Aorta (tissue), 5 donors: ENCODE measurements around the gene PPIP5K1. TPM values are rescaled to one million over a fixed set of nuclear protein-coding genes. Genes with fewer than 3 reads are reported as not detected.
A peak's percentile ranks its signal among the peaks of the same experiment; 100 is the strongest.

Source experiments
- ATAC-seq: fragments of 200-7000 bp; cut with Tn5 transposase; one replicate; pipeline ENCODE4 v1.9.1; 2022; ENCODE audit warnings: moderate library complexity; ENCODE audit not compliant: low FRiP score
- DNase-seq, 2 donors: peaks; one replicate each; pipeline ENCODE4 v3.0.0-alpha.2; 2020
- H3K27ac ChIP-seq, 2 donors: one replicate each; pipeline ENCODE4 v1.5.1; 2013; ENCODE audit warnings: low read length in 2 of 2, mild to moderate bottlenecking in 2 of 2, moderate library complexity in 2 of 2, control low read depth in 1 of 2, inconsistent platforms in 1 of 2, low read depth in 1 of 2
- H3K27me3 ChIP-seq, 2 donors: one replicate each; pipeline ENCODE4 v1.6.1; 2013; ENCODE audit warnings: control low read depth in 1 of 2, low read length in 1 of 2, mild to moderate bottlenecking in 1 of 2, moderate library complexity in 1 of 2; ENCODE audit not compliant: insufficient read depth in 2 of 2, control insufficient read depth in 1 of 2
- H3K36me3 ChIP-seq, 2 donors: one replicate each; pipeline ENCODE4 v1.6.1; 2013; ENCODE audit warnings: control low read depth in 1 of 2, low read length in 1 of 2, mild to moderate bottlenecking in 1 of 2; ENCODE audit not compliant: insufficient read depth in 2 of 2, control insufficient read depth in 1 of 2
- H3K4me1 ChIP-seq, 2 donors: one replicate each; pipeline ENCODE4 v1.6.1; 2013; ENCODE audit warnings: low read length in 2 of 2, control low read depth in 1 of 2, mild to moderate bottlenecking in 1 of 2, moderate library complexity in 1 of 2; ENCODE audit not compliant: insufficient read depth in 2 of 2, control insufficient read depth in 1 of 2
- H3K4me3 ChIP-seq, 2 donors: one replicate each; pipeline ENCODE4 v1.5.1; 2013; ENCODE audit warnings: low read length in 2 of 2, control low read depth in 1 of 2, mild to moderate bottlenecking in 1 of 2
- H3K9me3 ChIP-seq: one replicate; pipeline ENCODE4 v1.6.1; 2013; ENCODE audit warnings: mild to moderate bottlenecking, low read length; ENCODE audit not compliant: control insufficient read depth
- WGBS, 2 donors: extraction: QIAGEN DNeasy Blood & Tissue Kit; methylation state at CpG; one replicate each; pipeline ENCODE4 v1.1.7; 2013; 5-methylcytosine and 5-hydroxymethylcytosine counted together
- intact Hi-C, 2 donors: fragments of 100-400 bp; cut with DNase I; formaldehyde crosslinking; loops; one replicate each; pipeline versions ENCODE4 v1.14.2 to v1.15.0; 2022
- polyA plus RNA-seq, 2 donors: library from polyadenylated mRNA; stranded (reverse); fragments of 200-250 nt; gene quantifications; one replicate each; pipeline ENCODE4 v1.2.3, GENCODE V29; 2013
- total RNA-seq, 2 donors: library from RNA; stranded (reverse); fragmentation: NEBNext Ultra II Directional; extraction: Animal tissue kit (Norgen Biotek cat#: 25700); gene quantifications; one replicate each; pipeline ENCODE4 v1.2.1, GENCODE V29; 2021
- donor health status: healthy with polysubstance abuse.
- donor health status: Bipolar disorder and iron deficiency.
- donor health status: DM: no; HTN: no; CAD: no.
- donor health status: DM: no; HTN: no; CAD: no.
- donor health status: DM: yes; HTN: yes; CAD: no.

PPIP5K1 gene
- total and polyA plus RNA-seq, 4 donors: 8.3 to 53.7 (median 27.1) TPM

- no peaks in the 10 kb centered on the region for H3K9me3 ChIP-seq
- intact Hi-C loops: loop anchor here in 1 of 2 donors (1.0 kb wide), 1 partner anchor 18 kb away; no protein-coding TSS in a partner anchor
- peaks cover 0 to 2% of the 10 kb centered on the region in 2 donors for H3K36me3 ChIP-seq
- DNase-seq (no peak), ATAC-seq (no peak)
- peak overlapping the region; percentile 68 to 86 for H3K4me3 ChIP-seq
- no peak overlapping the region for H3K27ac ChIP-seq
- no peaks in the 10 kb centered on the region for H3K27me3 ChIP-seq
- WGBS, 2 donors: 5 to 6% methylated on average over 7 of the region's 7 CpGs
- no peaks in the 10 kb centered on the region for H3K4me1 ChIP-seq
Observed at GRCh38 chr15:43492266-43492665, 97.7 kb downstream of the PPIP5K1 start.

GRCh38 chr15:43489191-43489590, 100.8 kb downstream of the PPIP5K1 start:
- Histone ChIP-seq H3K4me3 (no peak overlapping the region), H3K27ac (no peak overlapping the region), H3K9me3 (no peaks in the 10 kb centered on the region), H3K4me1 (no peaks in the 10 kb centered on the region), H3K36me3 (peaks cover 0 to 2% of the 10 kb centered on the region in 2 donors), H3K27me3 (no peaks in the 10 kb centered on the region)
- ATAC-seq (no peak), DNase-seq (no peak)
- intact Hi-C loops: no loop called here
- 0 to 2% methylated on average over 1 of the region's 1 CpG for WGBS, 2 donors

GRCh38 chr15:43488790-43489189, 101.2 kb downstream of the PPIP5K1 start:
- ATAC-seq: no peak
- H3K27ac ChIP-seq: no peak overlapping the region
- intact Hi-C loops: no loop called here
- 56 to 57% methylated on average over 3 of the region's 3 CpGs for WGBS, 2 donors
- no peaks in the 10 kb centered on the region for H3K27me3 ChIP-seq
- H3K9me3 ChIP-seq: no peaks in the 10 kb centered on the region
- H3K4me1 ChIP-seq: no peaks in the 10 kb centered on the region
- peaks cover 0 to 4% of the 10 kb centered on the region in 2 donors for H3K36me3 ChIP-seq
- DNase-seq: no peak
- H3K4me3 ChIP-seq: no peak overlapping the region

GRCh38 chr15:43487271-43487895, 102.6 kb downstream of the PPIP5K1 start:
- H3K9me3 ChIP-seq: no peaks in the 10 kb centered on the region
- ATAC-seq (no peak), DNase-seq (no peak)
- whole genome bisulfite sequencing, 2 donors: 71 to 74% methylated on average over 6 of the region's 6 CpGs
- H3K27me3 ChIP-seq: no peaks in the 10 kb centered on the region
- H3K36me3 ChIP-seq: peaks cover 0 to 6% of the 10 kb centered on the region in 2 donors
- H3K27ac ChIP-seq: no peak overlapping the region
- intact Hi-C loops: no loop called here
- H3K4me3 ChIP-seq: no peak overlapping the region
- no peaks in the 10 kb centered on the region for H3K4me1 ChIP-seq

GRCh38 chr15:43484455-43484854, 105.6 kb downstream of the PPIP5K1 start:
- Histone ChIP-seq H3K27me3 (no peaks in the 10 kb centered on the region), H3K9me3 (no peaks in the 10 kb centered on the region), H3K4me3 (no peak overlapping the region), H3K4me1 (no peaks in the 10 kb centered on the region), H3K27ac (no peak overlapping the region), H3K36me3 (peaks cover 2 to 9% of the 10 kb centered on the region in 2 donors)
- 95 to 99% methylated on average over 2 of the region's 2 CpGs for WGBS, 2 donors
- intact Hi-C loops: no loop called here
- ATAC-seq: no peak
- DNase-seq: no peak

Other genes with a start within 250 kb of the PPIP5K1 start
- 10 to 100 TPM; 20.3 to 21.7 TPM for gene ZSCAN29, start 219.2 kb downstream of the PPIP5K1 start, total RNA-seq
- 1 to 10 TPM; 4.2 to 5.0 TPM for gene ZSCAN29, start 219.2 kb downstream of the PPIP5K1 start, polyA plus RNA-seq
- 10 to 100 TPM; 14.6 to 16.3 TPM for gene TUBGCP4, start 219.1 kb downstream of the PPIP5K1 start, total RNA-seq
- 1 to 10 TPM; 3.5 to 6.0 TPM for gene TUBGCP4, start 219.1 kb downstream of the PPIP5K1 start, polyA plus RNA-seq
- gene TP53BP1, start 97.1 kb downstream of the PPIP5K1 start, total RNA-seq: 10 to 100 TPM; 37.7 to 63.2 TPM
- 10 to 100 TPM in 1 of 2 donors, 1 to 10 TPM in 1; 3.4 to 22.5 TPM for gene TP53BP1, start 97.1 kb downstream of the PPIP5K1 start, polyA plus RNA-seq
- gene MAP1A, start 72.6 kb downstream of the PPIP5K1 start, total RNA-seq: 10 to 100 TPM; 36.4 to 49.3 TPM
- gene MAP1A, start 72.6 kb downstream of the PPIP5K1 start, polyA plus RNA-seq: 1 to 10 TPM; 5.2 to 5.5 TPM
- gene CKMT1B, start 3.8 kb upstream of the PPIP5K1 start, total RNA-seq: not detected
- gene CKMT1B, start 3.8 kb upstream of the PPIP5K1 start, polyA plus RNA-seq: 10 to 100 TPM in 1 of 2 donors, under 1 TPM in 1; 0.05 to 17.4 TPM
- gene STRC, start 28.6 kb upstream of the PPIP5K1 start, total RNA-seq: under 1 TPM; 0.45 to 0.90 TPM
- gene STRC, start 28.6 kb upstream of the PPIP5K1 start, polyA plus RNA-seq: 1 to 10 TPM in 1 of 2 donors, not detected in 1; 1.2 TPM
- 1 to 10 TPM; 7.0 to 9.3 TPM for gene CATSPER2, start 58.6 kb upstream of the PPIP5K1 start, total RNA-seq
- gene CATSPER2, start 58.6 kb upstream of the PPIP5K1 start, polyA plus RNA-seq: 10 to 100 TPM in 1 of 2 donors, under 1 TPM in 1; 0.63 to 13.7 TPM
- not detected for gene CKMT1A, start 103.7 kb upstream of the PPIP5K1 start, total RNA-seq
- 10 to 100 TPM in 1 of 2 donors, not detected in 1; 11.1 TPM for gene CKMT1A, start 103.7 kb upstream of the PPIP5K1 start, polyA plus RNA-seq
- 100 to 1,000 TPM; 304 to 313 TPM for gene PDIA3, start 156.2 kb upstream of the PPIP5K1 start, total RNA-seq
- 100 to 1,000 TPM; 156 to 219 TPM for gene PDIA3, start 156.2 kb upstream of the PPIP5K1 start, polyA plus RNA-seq
- 1 to 10 TPM; 2.5 to 4.5 TPM for gene ELL3, start 186.8 kb upstream of the PPIP5K1 start, total RNA-seq
- gene ELL3, start 186.8 kb upstream of the PPIP5K1 start, polyA plus RNA-seq: 1 to 10 TPM; 7.8 to 7.9 TPM
- 100 to 1,000 TPM; 733 to 789 TPM for gene SERF2, start 202.1 kb upstream of the PPIP5K1 start, total RNA-seq
- gene SERF2, start 202.1 kb upstream of the PPIP5K1 start, polyA plus RNA-seq: 1,000 to 10,000 TPM; 1,795 to 2,327 TPM
- not detected for gene SERINC4, start 210.0 kb upstream of the PPIP5K1 start, total RNA-seq
- under 1 TPM; 0.43 to 0.88 TPM for gene SERINC4, start 210.0 kb upstream of the PPIP5K1 start, polyA plus RNA-seq
- 10 to 100 TPM; 12.6 to 16.3 TPM for gene HYPK, start 210.4 kb upstream of the PPIP5K1 start, total RNA-seq
- 10 to 100 TPM in 1 of 2 donors, 1 to 10 TPM in 1; 3.0 to 31.6 TPM for gene HYPK, start 210.4 kb upstream of the PPIP5K1 start, polyA plus RNA-seq
- gene MFAP1, start 234.5 kb upstream of the PPIP5K1 start, total RNA-seq: 10 to 100 TPM; 20.1 to 20.6 TPM
- 10 to 100 TPM; 13.7 to 19.2 TPM for gene MFAP1, start 234.5 kb upstream of the PPIP5K1 start, polyA plus RNA-seq
- 1 to 10 TPM; 4.8 to 6.5 TPM for gene WDR76, start 236.8 kb upstream of the PPIP5K1 start, total RNA-seq
- 1 to 10 TPM; 1.9 to 3.4 TPM for gene WDR76, start 236.8 kb upstream of the PPIP5K1 start, polyA plus RNA-seq